Measurements from ENCODE around the gene PTPRT. TPM values are rescaled to one million over a fixed set of nuclear protein-coding genes. Genes with fewer than 3 reads are reported as not detected.

Gene PTPRT
- total RNA-seq, 1 experiment from 2014 or later = 0.13 TPM

DNA sequence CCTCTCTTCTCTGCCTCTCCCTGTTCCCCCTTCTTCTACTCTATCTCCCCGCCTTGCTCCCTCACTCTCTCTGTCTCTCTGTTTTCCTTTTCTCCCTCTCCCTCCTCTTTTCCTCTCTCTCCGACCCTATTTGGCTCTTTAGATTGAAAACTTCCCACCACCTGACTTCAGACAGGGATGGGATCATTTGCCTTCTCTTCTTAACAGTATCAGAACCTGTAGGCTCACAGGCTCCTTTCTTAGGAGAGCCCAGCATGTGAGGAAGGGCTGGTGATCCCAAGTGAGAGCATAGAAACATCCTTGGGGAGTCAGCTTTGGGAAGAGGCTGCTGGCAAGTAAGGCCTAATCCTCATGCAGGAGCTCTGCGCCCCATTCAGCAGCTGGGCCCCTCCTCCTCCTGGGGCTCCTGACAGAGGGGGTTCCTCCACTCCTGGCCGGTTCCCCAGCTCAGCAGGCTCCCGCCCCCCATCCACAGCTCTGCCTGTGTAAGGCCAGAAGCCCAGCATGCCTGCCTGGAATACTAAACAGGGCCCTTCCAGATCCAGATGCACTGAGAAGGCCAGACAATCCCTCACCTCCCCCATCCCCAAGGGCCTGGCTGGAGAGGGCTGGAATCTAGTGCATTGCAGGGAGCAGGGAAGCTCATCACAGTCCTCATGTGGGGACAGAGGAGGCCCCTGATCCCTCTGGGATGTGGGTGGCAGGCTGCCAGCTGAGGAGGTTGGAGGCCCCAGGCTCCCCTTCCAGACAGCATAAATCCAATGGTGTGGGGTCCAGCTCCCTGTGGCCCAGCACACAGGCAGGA is 93.4 kb downstream of the PTPRT start:
- no peaks in the 10 kb centered on the region for H3K9me3 ChIP-seq (ENCODE audit: control insufficient read depth, low read depth, low read length)
- no peak overlapping the region for H3K23ac ChIP-seq (ENCODE audit: insufficient read length, low read depth, low read length)
- H3K18ac ChIP-seq (ENCODE audit: insufficient read length, low read depth, low read length) = no peak overlapping the region
- no peaks in the 10 kb centered on the region for H3K79me2 ChIP-seq (ENCODE audit: insufficient read depth, low read length)
- H3K23me2 ChIP-seq (ENCODE audit: insufficient read length, low read depth, low read length, poor library complexity, severe bottlenecking) = no peaks in the 10 kb centered on the region
- Mint-ChIP-seq H3K4me1 (peaks cover 2 to 13% of the 10 kb centered on the region in 2 experiments; a peak in 3 of 4 replicates), H3K27ac (peak overlapping the region in 1 of 3 experiments; percentile 46; a peak in 3 of 7 replicates), H3K27me3 (ENCODE audit: low read depth) (peaks cover 16% of the 10 kb centered on the region), H3K4me3 (peak overlapping the region in 1 of 2 experiments; percentile 51; a peak in 1 of 5 replicates), H3K9me3 (peaks cover 16 to 19% of the 10 kb centered on the region in 2 experiments), H3K36me3 (ENCODE audit: insufficient read depth in 1 of 3, low read depth in 3 of 3) (peaks cover 0 to 13% (median 2%) of the 10 kb centered on the region in 3 experiments; a peak in 4 of 7 replicates)
- H2BK5ac ChIP-seq (ENCODE audit: insufficient read length, low read length) = no peak overlapping the region
- no peak overlapping the region for H2BK15ac ChIP-seq (ENCODE audit: low read depth, low read length)
- no peak overlapping the region for H2BK20ac ChIP-seq (ENCODE audit: low read depth, low read length, poor library complexity, severe bottlenecking)
- H2BK12ac ChIP-seq (ENCODE audit: insufficient read length, low read depth, low read length) = no peak overlapping the region
- H4K5ac ChIP-seq (ENCODE audit: insufficient read length, low read depth, low read length) = no peak overlapping the region
- no peak overlapping the region for H4K8ac ChIP-seq (replicated peaks; ENCODE audit: insufficient read length, low read depth, low read length)
- no peak overlapping the region for H2AFZ ChIP-seq (ENCODE audit: low read length)
- no peaks in the 10 kb centered on the region for H3K27me3 ChIP-seq (ENCODE audit: insufficient read depth, low read length)
- H4K20me1 ChIP-seq (ENCODE audit: control insufficient read depth, insufficient read depth, insufficient read length) = no peaks in the 10 kb centered on the region
- H3K79me1 ChIP-seq (ENCODE audit: insufficient read depth, low read depth, low read length, poor library complexity, severe bottlenecking) = no peaks in the 10 kb centered on the region
- H3K56ac ChIP-seq (ENCODE audit: insufficient read length, low read depth, low read length) = no peak overlapping the region
- no peaks in the 10 kb centered on the region for H3K4me1 ChIP-seq (ENCODE audit: insufficient read depth, low read length)
- H2BK120ac ChIP-seq (ENCODE audit: low read depth, low read length, poor library complexity, severe bottlenecking) = no peak overlapping the region
- peak; percentile 25 for DNase-seq
- H3K27ac ChIP-seq (ENCODE audit: insufficient read length, low read depth, low read length) = no peak overlapping the region
- no peak overlapping the region for H4K91ac ChIP-seq (ENCODE audit: insufficient read length, low read depth, low read length)
- no CpG with 5 or more reads among the region's 5 CpGs for WGBS (ENCODE audit: extremely low coverage, insufficient read length, low lambda C conversion rate)
- no peak overlapping the region for H3K9ac ChIP-seq (ENCODE audit: extremely low read depth, insufficient read length, low read length)
- H2AK5ac ChIP-seq (ENCODE audit: insufficient read length, low read length) = no peak overlapping the region
- TF ChIP-seq, protein P1, sequence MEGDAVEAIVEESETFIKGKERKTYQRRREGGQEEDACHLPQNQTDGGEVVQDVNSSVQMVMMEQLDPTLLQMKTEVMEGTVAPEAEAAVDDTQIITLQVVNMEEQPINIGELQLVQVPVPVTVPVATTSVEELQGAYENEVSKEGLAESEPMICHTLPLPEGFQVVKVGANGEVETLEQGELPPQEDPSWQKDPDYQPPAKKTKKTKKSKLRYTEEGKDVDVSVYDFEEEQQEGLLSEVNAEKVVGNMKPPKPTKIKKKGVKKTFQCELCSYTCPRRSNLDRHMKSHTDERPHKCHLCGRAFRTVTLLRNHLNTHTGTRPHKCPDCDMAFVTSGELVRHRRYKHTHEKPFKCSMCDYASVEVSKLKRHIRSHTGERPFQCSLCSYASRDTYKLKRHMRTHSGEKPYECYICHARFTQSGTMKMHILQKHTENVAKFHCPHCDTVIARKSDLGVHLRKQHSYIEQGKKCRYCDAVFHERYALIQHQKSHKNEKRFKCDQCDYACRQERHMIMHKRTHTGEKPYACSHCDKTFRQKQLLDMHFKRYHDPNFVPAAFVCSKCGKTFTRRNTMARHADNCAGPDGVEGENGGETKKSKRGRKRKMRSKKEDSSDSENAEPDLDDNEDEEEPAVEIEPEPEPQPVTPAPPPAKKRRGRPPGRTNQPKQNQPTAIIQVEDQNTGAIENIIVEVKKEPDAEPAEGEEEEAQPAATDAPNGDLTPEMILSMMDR (conservative IDR thresholded peaks at IDR 0.05) = no peak
- H3K14ac ChIP-seq (ENCODE audit: insufficient read depth, low read length) = peak overlapping the region; percentile 75; the same call in 1 of the 2 replicates
- H3K4me2 ChIP-seq (ENCODE audit: insufficient read depth, insufficient read length, low read length) = no peak overlapping the region
- H3K4ac ChIP-seq (ENCODE audit: low read depth, low read length) = no peak overlapping the region
- no peak overlapping the region for H3T11ph ChIP-seq (ENCODE audit: low read length)
